KBM-7 (cell line): Measurements from ENCODE around the gene MAP1LC3A.

Experiments
- DNase-seq: peaks from one replicate; pipeline ENCODE4 v3.0.0-alpha.2; 2015
- in situ Hi-C: fragments of 300-500 bp; cut with MboI; formaldehyde crosslinking; loops from 2 replicates; pipeline ENCODE4 v1.14.3; 2020; ENCODE audit warnings: low sequenced_read_pairs, low pct_unique_long_range_greater_than_20kb, mixed read lengths

Gene MAP1LC3A

GRCh38 chr20:34566978-34567891, 8.7 kb downstream of the MAP1LC3A start:
- DNase-seq, result no peak
- in situ Hi-C loops, result no loop called here

GRCh38 chr20:34567892-34568865, 9.7 kb downstream of the MAP1LC3A start:
- in situ Hi-C loops, result no loop called here
- no peak for DNase-seq

GRCh38 chr20:34569598-34569997, 11.1 kb downstream of the MAP1LC3A start:
- in situ Hi-C loops, result no loop called here
- no peak for DNase-seq

GRCh38 chr20:34570859-34571306, 12.4 kb downstream of the MAP1LC3A start:
- DNase-seq, result peak; percentile 85
- in situ Hi-C loops, result no loop called here

- no peak for DNase-seq
- in situ Hi-C loops, result no loop called here
Measured at GRCh38 chr20:34571753-34572152, 13.2 kb downstream of the MAP1LC3A start.

GRCh38 chr20:34573541-34574300, 15.2 kb downstream of the MAP1LC3A start:
- no peak for DNase-seq
- in situ Hi-C loops, result no loop called here

- no peak for DNase-seq
- in situ Hi-C loops, result no loop called here
Measured at GRCh38 chr20:34574426-34574825, 15.9 kb downstream of the MAP1LC3A start.

GRCh38 chr20:34574861-34575260, 16.3 kb downstream of the MAP1LC3A start:
- in situ Hi-C loops, result no loop called here
- DNase-seq, result no peak

GRCh38 chr20:34575271-34575670, 16.8 kb downstream of the MAP1LC3A start:
- DNase-seq, result no peak
- in situ Hi-C loops, result no loop called here

- DNase-seq, result no peak
- in situ Hi-C loops, result no loop called here
Measured at GRCh38 chr20:34575756-34576155, 17.2 kb downstream of the MAP1LC3A start.

GRCh38 chr20:34577061-34577460, 18.5 kb downstream of the MAP1LC3A start:
- no peak for DNase-seq
- in situ Hi-C loops, result no loop called here

GRCh38 chr20:34578025-34578424, 19.5 kb downstream of the MAP1LC3A start:
- in situ Hi-C loops, result no loop called here
- DNase-seq, result no peak

- no peak for DNase-seq
- in situ Hi-C loops, result no loop called here
Measured at GRCh38 chr20:34578521-34578920, 20.0 kb downstream of the MAP1LC3A start.

GRCh38 chr20:34579191-34579978, 20.9 kb downstream of the MAP1LC3A start:
- in situ Hi-C loops, result no loop called here
- DNase-seq, result no peak

- DNase-seq, result no peak
- in situ Hi-C loops, result no loop called here
Measured at GRCh38 chr20:34579979-34580940, 21.7 kb downstream of the MAP1LC3A start.

GRCh38 chr20:34581341-34582184, 23.0 kb downstream of the MAP1LC3A start:
- in situ Hi-C loops, result no loop called here

More at GRCh38 chr20:34581341-34582184, 23.0 kb downstream of the MAP1LC3A start:
- DNase-seq, result no peak
